DND-41 (cell line): ENCODE results near the gene TPX2.

Experiments used
- CTCF ChIP-seq: IDR thresholded peaks from 2 replicates; pipeline ENCODE4 v1.5.1; 2012; ENCODE audit warnings: borderline replicate concordance, low read length, moderate library complexity, mild to moderate bottlenecking; ENCODE audit not compliant: poor library complexity, severe bottlenecking; ENCODE audit errors: extremely low read depth
- EZH2 ChIP-seq: IDR thresholded peaks from 3 replicates; pipeline ENCODE4 v1.6.1; 2012; ENCODE audit warnings: borderline replicate concordance, low read depth, mild to moderate bottlenecking, moderate library complexity, low read length, inconsistent platforms; ENCODE audit not compliant: severe bottlenecking

DNA sequence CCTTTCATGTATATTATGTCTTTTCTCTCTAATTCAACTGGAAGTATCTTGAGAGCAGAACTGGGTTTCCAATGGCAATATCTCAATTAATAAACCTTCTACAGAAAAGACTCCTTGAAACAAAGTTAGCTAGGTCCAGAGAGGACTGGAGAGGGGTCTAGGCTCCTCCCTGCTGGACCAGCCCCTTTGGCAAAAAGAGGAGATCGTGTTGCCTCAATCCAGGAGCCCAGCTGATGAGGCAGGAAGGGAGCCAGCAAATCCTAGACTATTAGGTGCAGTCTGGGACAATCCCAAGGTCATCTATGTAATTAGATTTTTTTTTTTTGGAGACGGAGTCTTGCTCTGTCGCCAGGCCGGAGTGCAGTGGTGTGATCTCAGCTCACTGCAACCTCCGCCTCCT lies 38.3 kb upstream of the TPX2 start:
- TF ChIP-seq CTCF (no peak), EZH2 (no peak)
